GM13977 (cell line): Measurements from ENCODE around the gene USP11.
A peak's percentile ranks its signal among the peaks of the same experiment; 100 is the strongest.

Source experiments
- DNase-seq: peaks from one replicate; pipeline ENCODE4 v3.0.0; 2012; ENCODE audit warnings: low spot score
- CTCF ChIP-seq: IDR thresholded peaks from 2 replicates; pipeline ENCODE4 v1.5.1; 2012; ENCODE audit warnings: mild to moderate bottlenecking, control low read depth; ENCODE audit not compliant: insufficient read depth; ENCODE audit errors: extremely low read depth, missing control alignments
- in situ Hi-C: fragments of 300-500 bp; cut with MboI; formaldehyde crosslinking; loops from one replicate; pipeline ENCODE4 v1.12.0; 2022; ENCODE audit warnings: low sequenced_read_pairs, low pct_unique_long_range_greater_than_20kb, mixed read lengths, inconsistent platforms; ENCODE audit not compliant: unreplicated experiment

Gene USP11

GRCh38 chrX:47229427-47229826 is 3.4 kb upstream of the USP11 start:
- in situ Hi-C loops, result no loop called here
- TF ChIP-seq CTCF, result no peak
- no peak for DNase-seq

- in situ Hi-C loops, result no loop called here
- no peak for TF ChIP-seq CTCF
- DNase-seq, result no peak
Observed at GRCh38 chrX:47230136-47230868, 2.5 kb upstream of the USP11 start.

- DNase-seq, result no peak
- TF ChIP-seq CTCF, result no peak
- in situ Hi-C loops, result no loop called here
Observed at GRCh38 chrX:47231167-47231566, 1.6 kb upstream of the USP11 start.

- in situ Hi-C loops, result no loop called here
- no peak for TF ChIP-seq CTCF
- DNase-seq, result no peak
Observed at GRCh38 chrX:47232197-47232802, 509 bp upstream of the USP11 start.

- DNase-seq, result peak; percentile 89
- in situ Hi-C loops, result no loop called here
- no peak for TF ChIP-seq CTCF
Observed at GRCh38 chrX:47233333-47234113, 714 bp downstream of the USP11 start.

- DNase-seq, result no peak
- no peak for TF ChIP-seq CTCF
- in situ Hi-C loops, result no loop called here
Observed at GRCh38 chrX:47234583-47234982, 1.8 kb downstream of the USP11 start.
